ENCODE results near the gene CCL21. TPM values are rescaled to one million over a fixed set of nuclear protein-coding genes. Genes with fewer than 3 reads are reported as not detected.
A peak's percentile ranks its signal among the peaks of the same experiment; 100 is the strongest.

Gene CCL21
- total RNA-seq, 1 experiment from 2014 or later = not detected

DNA sequence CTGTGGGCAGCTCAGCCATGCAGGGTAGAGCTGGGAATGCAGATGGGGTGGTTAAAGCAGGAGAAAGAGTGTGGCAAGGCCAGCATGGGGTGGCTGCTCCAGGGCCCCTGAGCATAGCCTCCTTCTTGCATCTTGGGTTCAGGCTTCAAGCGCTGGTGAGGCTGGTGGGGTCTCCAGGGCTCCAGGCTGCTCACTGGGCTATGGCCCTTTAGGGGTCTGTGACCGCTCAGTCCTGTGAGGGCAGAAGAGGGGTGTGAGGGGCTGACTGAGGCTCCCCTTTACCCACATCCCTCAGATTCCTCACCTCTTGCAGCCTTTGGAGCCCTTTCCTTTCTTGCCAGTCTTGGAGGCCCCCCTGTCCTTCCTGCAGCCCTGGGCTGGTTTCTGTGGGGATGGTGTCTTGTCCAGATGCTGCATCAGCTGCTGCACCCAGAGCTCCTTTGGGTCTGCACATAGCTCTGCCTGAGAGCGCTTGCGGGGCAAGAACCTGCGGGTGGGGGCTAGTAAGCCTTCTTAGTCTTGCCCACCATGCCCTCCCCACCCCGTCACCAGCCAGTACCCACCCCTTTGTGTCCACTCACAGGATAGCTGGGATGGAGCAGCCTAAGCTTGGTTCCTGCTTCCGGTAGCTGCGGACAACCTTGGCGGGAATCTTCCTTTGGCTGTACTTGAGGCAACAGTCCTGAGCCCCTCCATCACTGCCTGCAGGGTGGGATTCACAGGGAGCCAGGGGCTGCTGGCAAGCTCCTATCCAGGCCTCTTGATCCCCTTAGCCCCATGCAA lies 549 bp downstream of the CCL21 start:
- CTCF ChIA-PET = interaction anchor here (1.3 kb wide), 1 partner anchor 10 kb away, joined by 3 read pairs; no protein-coding TSS in a partner anchor

DNA sequence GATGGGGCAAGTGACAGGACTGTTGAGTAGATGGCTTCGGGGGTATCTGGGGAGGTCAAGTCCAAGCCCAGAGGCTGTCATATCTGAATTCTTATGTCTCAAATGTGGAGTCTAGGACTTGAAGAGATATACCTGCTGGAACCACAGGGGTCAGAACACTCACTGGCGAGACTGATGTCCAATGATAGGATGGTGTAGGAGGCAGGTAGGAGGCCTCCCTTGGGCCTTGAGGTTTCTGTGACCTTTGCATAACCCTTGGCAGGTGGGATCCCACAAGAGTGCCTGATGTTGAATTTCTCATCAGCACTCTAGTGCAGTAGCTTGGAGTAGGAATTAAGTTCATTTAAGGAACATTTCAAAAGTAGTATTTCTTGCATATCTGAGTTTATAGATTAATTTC lies 2.8 kb downstream of the CCL21 start:
- Mint-ChIP-seq H3K27me3 (ENCODE audit: insufficient read depth, unreplicated experiment) (peaks cover 7% of the 10 kb centered on the region), H3K4me1 (ENCODE audit: insufficient read depth, unreplicated experiment) (no peaks in the 10 kb centered on the region), H3K27ac (ENCODE audit: low read depth, unreplicated experiment) (no peak overlapping the region), H3K9me3 (ENCODE audit: unreplicated experiment) (peaks cover 5% of the 10 kb centered on the region), H3K36me3 (ENCODE audit: insufficient read depth, unreplicated experiment) (no peaks in the 10 kb centered on the region), H3K4me3 (ENCODE audit: unreplicated experiment) (no peak overlapping the region)
- CTCF ChIA-PET = interaction anchor here (0.6 kb wide), 1 partner anchor 59 kb away, joined by 3 read pairs; no protein-coding TSS in a partner anchor
- no peak for DNase-seq (ENCODE audit: unreplicated experiment)
- intact Hi-C loops (cut with micrococcal nuclease) = no loop called here
- TF ChIP-seq CTCF (IDR thresholded peaks at IDR 0.05; ENCODE audit: unreplicated experiment) = no peak
- BruUV-seq (replicated peaks) = no TSS peak
- POLR2A ChIA-PET = interaction anchor here (0.7 kb wide), 1 partner anchor 81 kb away, joined by 3 read pairs; no protein-coding TSS in a partner anchor

More for the DNA sequence above, 549 bp downstream of the CCL21 start:
- intact Hi-C loops (cut with micrococcal nuclease) = no loop called here
- TF ChIP-seq CTCF (IDR thresholded peaks at IDR 0.05; ENCODE audit: unreplicated experiment) = no peak
- H3K9me3 Mint-ChIP-seq (ENCODE audit: unreplicated experiment) = peaks cover 12% of the 10 kb centered on the region
- H3K4me1 Mint-ChIP-seq (ENCODE audit: insufficient read depth, unreplicated experiment) = no peaks in the 10 kb centered on the region
- H3K4me3 Mint-ChIP-seq (ENCODE audit: unreplicated experiment) = no peak overlapping the region
- DNase-seq (ENCODE audit: unreplicated experiment) = no peak
- H3K27ac Mint-ChIP-seq (ENCODE audit: low read depth, unreplicated experiment) = no peak overlapping the region
- BruUV-seq (replicated peaks) = no TSS peak
- POLR2A ChIA-PET = no interaction called here
- peaks cover 29% of the 10 kb centered on the region for H3K27me3 Mint-ChIP-seq (ENCODE audit: insufficient read depth, unreplicated experiment)
- H3K36me3 Mint-ChIP-seq (ENCODE audit: insufficient read depth, unreplicated experiment) = no peaks in the 10 kb centered on the region

- peaks cover 13% of the 10 kb centered on the region for H3K27me3 Mint-ChIP-seq (ENCODE audit: insufficient read depth, unreplicated experiment)
- intact Hi-C loops (cut with micrococcal nuclease) = loop anchor here (1.0 to 5.0 kb wide), 3 partner anchors 27 to 55 kb away; partner anchors contain the start of gene GALT
- CTCF ChIA-PET = interaction anchor here (0.5 to 2.2 kb wide), 43 partner anchors 9 to 1076 kb away, joined by 3 to 24 read pairs (median 4); partner anchors contain the start of genes ARID3C, CCL19, DCTN3 and GALT
- no peaks in the 10 kb centered on the region for H3K4me1 Mint-ChIP-seq (ENCODE audit: insufficient read depth, unreplicated experiment)
- no TSS peak for BruUV-seq (replicated peaks)
- no peaks in the 10 kb centered on the region for H3K9me3 Mint-ChIP-seq (ENCODE audit: unreplicated experiment)
- DNase-seq (ENCODE audit: unreplicated experiment) = peak; percentile 69
- peak; percentile 96 for TF ChIP-seq CTCF (IDR thresholded peaks at IDR 0.05; ENCODE audit: unreplicated experiment)
- H3K27ac Mint-ChIP-seq (ENCODE audit: low read depth, unreplicated experiment) = no peak overlapping the region
- peak overlapping the region; percentile 59 for H3K4me3 Mint-ChIP-seq (ENCODE audit: unreplicated experiment)
- POLR2A ChIA-PET = interaction anchor here (0.6 to 1.0 kb wide), 7 partner anchors 9 to 394 kb away, joined by 3 to 7 read pairs (median 3); partner anchors contain the start of genes DCTN3, GALT and SIGMAR1
- H3K36me3 Mint-ChIP-seq (ENCODE audit: insufficient read depth, unreplicated experiment) = no peaks in the 10 kb centered on the region
Observed at GRCh38 chr9:34701769-34702736, 7.9 kb downstream of the CCL21 start.

All from MCF 10A (cell line).